Skeletal muscle cell (primary cell): ENCODE results near the gene FYB1.
"Not testable (repeated sequence)": the region's sequence is repeated elsewhere in the genome, so short reads cannot be mapped to it uniquely, and the experiment has no call there.

Experiments
- DNase-seq: peaks from one replicate; pipeline ENCODE4 v3.0.0-alpha.2; 2010; ENCODE audit warnings: low read depth
- H3K4me3 ChIP-seq: 2 replicates; pipeline ENCODE4 v1.5.1; 2011; ENCODE audit warnings: low read depth, mild to moderate bottlenecking, control low read depth, low read length, moderate library complexity

The FYB1 gene

DNA sequence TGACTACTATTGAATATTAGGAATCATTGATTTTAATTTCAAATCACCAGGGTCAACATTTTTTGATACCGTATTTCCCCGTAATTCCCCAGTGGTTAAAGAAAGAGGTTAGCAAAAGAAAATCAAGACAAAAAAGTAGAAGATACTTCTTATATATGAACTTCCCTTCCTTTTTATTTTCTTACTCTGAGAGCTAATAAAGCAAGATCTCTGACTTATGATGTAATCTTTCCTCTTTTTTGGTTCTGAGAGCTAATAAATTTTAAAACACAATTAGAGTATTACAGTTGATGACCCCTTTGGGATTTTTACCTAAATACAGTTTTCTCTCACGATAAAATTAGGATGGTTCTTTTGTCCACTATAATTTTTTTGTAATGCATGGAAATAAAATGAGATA is 9.2 kb upstream of the FYB1 start:
- DNase-seq = no peak
- no peak overlapping the region for H3K4me3 ChIP-seq

GRCh38 chr5:39226558-39226957 is 7.2 kb upstream of the FYB1 start:
- no peak for DNase-seq
- H3K4me3 ChIP-seq = no peak overlapping the region

- no peak for DNase-seq
- H3K4me3 ChIP-seq = no peak overlapping the region
These were observed 6.7 kb upstream of the FYB1 start for GRCh38 chr5:39226100-39226451.

GRCh38 chr5:39225405-39226099 is 6.2 kb upstream of the FYB1 start:
- no peak overlapping the region for H3K4me3 ChIP-seq
- no peak for DNase-seq

GRCh38 chr5:39224196-39224761 is 4.9 kb upstream of the FYB1 start:
- peak; percentile 39 for DNase-seq
- no peak overlapping the region for H3K4me3 ChIP-seq

GRCh38 chr5:39223565-39224156 is 4.3 kb upstream of the FYB1 start:
- no peak for DNase-seq

GRCh38 chr5:39221671-39222070 is 2.3 kb upstream of the FYB1 start:
- not testable (repeated sequence) for H3K4me3 ChIP-seq, DNase-seq

More at GRCh38 chr5:39223565-39224156, 4.3 kb upstream of the FYB1 start:
- H3K4me3 ChIP-seq = no peak overlapping the region

DNA sequence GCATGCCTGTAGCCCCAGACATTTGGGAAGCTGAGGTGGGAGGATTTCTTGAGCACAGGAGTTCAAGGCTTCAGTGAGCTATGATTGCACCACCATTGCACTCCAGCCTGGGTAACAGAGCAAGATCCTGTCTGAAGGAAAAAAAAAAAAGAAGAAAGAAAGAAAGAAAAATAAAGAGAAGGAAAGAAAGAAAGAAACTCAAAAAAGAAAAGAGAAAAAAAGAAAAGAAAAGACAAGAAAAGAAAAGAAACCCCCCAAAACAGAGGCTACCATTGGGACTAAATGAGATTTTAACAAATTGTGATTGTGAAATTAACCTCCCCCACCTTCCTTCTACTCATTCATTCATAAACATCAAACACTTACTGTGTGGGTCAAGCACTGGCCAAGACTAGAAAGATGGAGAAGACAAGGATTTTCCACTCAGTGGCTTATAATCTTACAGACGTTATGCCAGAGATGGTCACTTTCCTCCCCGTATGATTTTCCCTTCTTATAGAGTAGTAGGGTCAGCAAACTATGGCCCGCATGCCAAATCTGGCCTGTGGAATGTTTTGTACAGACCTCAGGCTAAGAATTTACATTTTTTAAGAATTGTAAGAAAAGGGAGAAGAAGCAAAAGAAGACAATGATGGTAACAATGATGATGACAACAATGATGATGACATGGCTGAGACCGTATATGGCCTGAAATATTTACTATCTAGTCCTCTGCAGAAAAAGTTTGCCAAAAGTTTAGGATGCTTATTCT is 1.1 kb upstream of the FYB1 start:
- DNase-seq = no peak
- H3K4me3 ChIP-seq = no peak overlapping the region

DNA sequence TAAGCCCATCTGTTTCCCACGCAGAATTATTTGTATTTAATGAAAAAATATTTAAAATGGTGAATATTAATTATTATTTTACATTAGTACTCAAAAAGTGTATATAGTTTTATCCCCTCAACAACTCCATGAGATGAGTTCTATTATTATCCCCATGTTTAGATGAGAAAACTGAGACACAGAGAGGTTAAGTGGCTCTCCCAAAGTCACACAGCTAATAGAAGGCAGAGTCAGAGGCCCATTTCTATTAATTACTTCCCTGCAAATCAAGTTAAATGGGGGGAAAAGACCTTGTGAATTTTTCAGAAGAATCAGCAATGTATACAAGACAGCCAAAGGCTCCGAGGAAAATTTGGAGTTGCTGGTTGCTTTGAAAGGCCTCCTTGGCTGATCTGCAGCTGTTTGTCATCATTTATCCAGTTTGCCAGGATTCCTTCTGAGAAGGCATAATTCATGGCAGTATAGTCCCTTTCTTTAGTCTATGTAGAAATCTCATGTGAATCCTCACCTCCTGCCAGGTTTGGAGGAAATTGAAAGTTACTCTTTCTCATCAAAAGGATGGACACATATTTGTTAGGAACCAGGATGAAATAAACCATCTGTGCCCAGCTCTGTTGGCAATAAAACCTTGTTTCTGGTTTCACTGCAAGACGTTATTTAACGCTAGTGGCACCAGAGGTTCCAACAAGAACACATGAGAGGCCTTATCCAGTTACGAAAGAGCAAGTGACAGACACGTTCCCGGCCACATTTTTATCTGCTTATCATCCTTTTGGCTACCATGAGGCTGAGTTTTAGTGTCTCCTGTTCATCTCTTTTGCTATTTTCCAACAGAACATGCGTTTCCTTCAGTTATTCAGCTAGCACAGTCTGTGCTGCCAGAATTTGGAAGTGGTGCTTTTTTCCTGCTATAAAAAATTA is 621 bp downstream of the FYB1 start:
- H3K4me3 ChIP-seq = no peak overlapping the region
- no peak for DNase-seq

GRCh38 chr5:39217365-39218281 is 1.7 kb downstream of the FYB1 start:
- DNase-seq = peak; percentile 35
- no peak overlapping the region for H3K4me3 ChIP-seq

DNA sequence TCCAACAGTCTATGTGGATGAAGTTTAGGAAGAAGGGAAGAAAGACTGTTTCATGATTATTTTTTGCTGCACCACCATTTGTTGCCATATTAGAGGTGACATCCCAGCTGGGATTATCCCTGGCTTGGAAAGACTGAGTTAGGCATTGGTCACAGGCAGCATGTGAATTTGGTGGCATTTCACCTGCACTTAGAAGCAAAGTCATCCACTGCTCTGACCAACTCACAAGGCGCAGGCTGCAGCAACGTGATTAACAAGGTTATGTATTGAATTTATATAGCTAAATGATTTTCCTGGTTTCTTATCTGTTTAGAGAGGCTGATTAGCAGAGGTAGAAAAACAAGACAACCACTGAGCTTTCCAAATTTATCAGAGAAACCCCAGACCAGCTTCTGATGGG is 2.7 kb downstream of the FYB1 start:
- DNase-seq = no peak

DNA sequence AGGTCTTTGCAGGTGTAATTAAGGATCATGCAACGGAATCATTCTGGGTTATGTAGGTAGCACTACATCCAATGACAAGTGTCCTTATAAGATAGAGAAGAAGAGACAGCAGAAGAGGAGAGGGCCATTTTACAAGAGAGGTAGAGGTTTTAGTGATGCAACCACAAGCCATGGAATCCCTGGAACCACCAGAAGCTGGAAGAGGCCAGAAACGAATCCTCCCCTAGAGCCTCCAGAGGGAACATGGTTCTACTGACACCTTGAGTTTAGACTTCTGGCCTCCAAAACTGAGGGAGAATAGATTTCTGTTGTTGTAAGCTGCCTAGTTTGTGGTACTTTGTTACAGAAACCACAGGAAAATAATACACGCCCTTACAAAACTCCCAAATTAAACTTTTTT is 3.5 kb downstream of the FYB1 start:
- DNase-seq = no peak
- H3K4me3 ChIP-seq = no peak overlapping the region

More for the DNA sequence above, 2.7 kb downstream of the FYB1 start:
- H3K4me3 ChIP-seq = no peak overlapping the region

GRCh38 chr5:39214912-39215709 is 4.3 kb downstream of the FYB1 start:
- no peak overlapping the region for H3K4me3 ChIP-seq
- DNase-seq = no peak

DNA sequence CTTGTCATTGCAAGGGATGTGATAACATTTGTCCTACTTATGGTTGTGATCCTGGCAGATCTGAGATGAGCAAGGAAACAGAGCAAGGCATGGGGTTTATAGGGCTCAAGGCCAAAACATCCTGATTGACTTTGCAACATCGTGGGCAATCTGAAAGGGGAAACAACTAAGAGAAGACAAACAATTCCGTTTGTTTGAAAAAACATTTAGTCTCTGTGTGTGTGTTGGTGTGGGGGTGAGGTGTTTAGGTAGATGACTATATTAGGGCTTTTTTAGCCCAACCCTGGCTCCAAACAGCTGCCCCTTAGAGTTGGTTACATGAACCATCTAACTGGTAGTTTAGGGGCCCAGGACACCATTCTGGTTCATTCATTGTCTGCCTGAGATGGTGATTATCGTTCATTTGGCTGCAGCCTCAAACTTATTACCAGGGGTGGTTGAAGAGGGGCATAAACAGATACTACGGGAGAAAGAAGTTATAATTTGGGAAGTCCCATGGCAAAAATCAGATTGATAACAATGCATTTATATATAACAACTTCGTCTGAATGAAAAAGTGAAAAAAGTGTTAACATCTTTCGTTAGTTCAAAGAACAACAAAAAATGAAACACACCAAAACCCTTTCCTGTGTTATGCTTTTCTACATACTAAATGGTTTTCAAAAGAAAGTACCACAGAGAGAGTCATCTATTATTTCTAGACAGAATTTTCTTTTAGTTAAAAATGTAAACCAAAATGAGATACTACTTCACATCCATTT is 5.7 kb downstream of the FYB1 start:
- no peak for DNase-seq
- H3K4me3 ChIP-seq = no peak overlapping the region

GRCh38 chr5:39211773-39212172 is 7.6 kb downstream of the FYB1 start:
- no peak overlapping the region for H3K4me3 ChIP-seq
- DNase-seq = no peak

GRCh38 chr5:39209924-39210323 is 9.4 kb downstream of the FYB1 start:
- no peak overlapping the region for H3K4me3 ChIP-seq
- DNase-seq = no peak

DNA sequence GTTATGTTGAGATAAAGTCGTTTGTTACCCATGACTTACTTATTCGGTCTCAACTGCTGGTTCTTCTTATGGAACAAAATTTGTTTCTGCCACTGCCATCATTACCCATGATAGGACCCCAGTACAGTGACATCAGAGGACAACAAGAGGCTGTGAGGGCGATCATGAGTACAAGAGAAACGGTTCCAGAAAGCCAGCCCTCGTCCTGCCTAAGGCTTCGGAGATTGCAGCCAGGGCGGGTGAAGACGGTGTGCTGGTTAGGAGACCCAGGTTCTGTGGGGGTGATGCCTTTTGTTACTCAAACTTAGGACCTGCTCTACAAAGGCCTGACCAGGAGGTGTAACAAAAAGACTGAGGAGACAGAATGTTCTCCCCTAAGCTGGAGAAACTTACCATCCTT is 10.9 kb downstream of the FYB1 start:
- DNase-seq = no peak
- H3K4me3 ChIP-seq = no peak overlapping the region
